CD4-positive, alpha-beta T cell (primary cell): ENCODE measurements around the gene SH3RF2. TPM values are rescaled to one million over a fixed set of nuclear protein-coding genes. Genes with fewer than 3 reads are reported as not detected.

Experiments used
- ATAC-seq: fragments of 200-7000 bp; cut with Tn5 transposase; one replicate; pipeline ENCODE4 v1.10.0; 2022; ENCODE audit warnings: mild to moderate bottlenecking; ENCODE audit not compliant: poor library complexity
- CTCF ChIA-PET: fragments of 350-600 bp; sonication (Branson Sonifier 250); formaldehyde crosslinking; loops from one replicate; lab custom pipeline; 2021; ENCODE audit warnings: antibody characterized with exemption, inconsistent platforms; lab: Charles Lee
- POLR2A ChIA-PET: fragments of 350-600 bp; sonication (Branson Sonifier 250); formaldehyde crosslinking; loops from one replicate; lab custom pipeline; 2021; ENCODE audit warnings: antibody characterized with exemption, inconsistent platforms; lab: Charles Lee
- DNase-seq, 14 experiments: peaks; one replicate each; pipeline ENCODE4 v3.0.0-alpha.2; 2013 to 2020; ENCODE audit warnings: mixed read lengths in 2 of 14
- H3K27ac ChIP-seq, 2 donors: one replicate each; pipeline versions ENCODE4 v1.5.1 to v1.7.0; 2013; ENCODE audit warnings: low read length in 2 of 2, low read depth in 1 of 2, mild to moderate bottlenecking in 1 of 2
- H3K27me3 ChIP-seq, 2 experiments: 1 replicate in 1 of 2; 2 replicates in 1 of 2; pipeline versions ENCODE4 v1.6.1 to v1.7.0; 2013; ENCODE audit warnings: low read length in 2 of 2, control low read depth in 1 of 2, mild to moderate bottlenecking in 1 of 2, moderate library complexity in 1 of 2; ENCODE audit not compliant: insufficient read depth in 2 of 2, control insufficient read depth in 1 of 2
- H3K36me3 ChIP-seq: one replicate; pipeline ENCODE4 v1.6.1; 2013; ENCODE audit warnings: low read length, control low read depth; ENCODE audit not compliant: insufficient read depth
- H3K4me1 ChIP-seq: one replicate; pipeline ENCODE4 v1.6.1; 2013; ENCODE audit warnings: low read length, control low read depth; ENCODE audit not compliant: insufficient read depth
- H3K4me3 ChIP-seq: one replicate; pipeline ENCODE4 v1.5.1; 2013; ENCODE audit warnings: mild to moderate bottlenecking, low read length, moderate library complexity
- H3K9me3 ChIP-seq, 2 experiments: 1 replicate in 1 of 2; 2 replicates in 1 of 2; pipeline versions ENCODE4 v1.6.1 to v1.7.0; 2013; ENCODE audit warnings: low read length in 2 of 2, mild to moderate bottlenecking in 2 of 2, control low read depth in 1 of 2, moderate library complexity in 1 of 2; ENCODE audit not compliant: control insufficient read depth in 1 of 2, insufficient read depth in 1 of 2
- H3K27ac Mint-ChIP-seq: one replicate; pipeline ENCODE4 v1.8.0; 2020; ENCODE audit warnings: mixed read lengths
- H3K27me3 Mint-ChIP-seq: one replicate; pipeline ENCODE4 v1.8.0; 2021; ENCODE audit warnings: mixed read lengths
- H3K36me3 Mint-ChIP-seq: one replicate; pipeline ENCODE4 v1.8.0; 2021; ENCODE audit warnings: low read depth, mixed read lengths
- H3K4me1 Mint-ChIP-seq: one replicate; pipeline ENCODE4 v1.8.0; 2021; ENCODE audit warnings: low read depth, mixed read lengths
- H3K4me3 Mint-ChIP-seq: one replicate; pipeline ENCODE4 v1.8.0; 2020; ENCODE audit warnings: mild to moderate bottlenecking, mixed read lengths
- H3K9me3 Mint-ChIP-seq: one replicate; pipeline ENCODE4 v1.8.0; 2020; ENCODE audit warnings: mixed read lengths
- CTCF ChIP-seq: fragments of 200-600 bp; IDR thresholded peaks from one replicate; pipeline ENCODE4 v1.8.0; 2022; ENCODE audit warnings: antibody characterized with exemption, mild to moderate bottlenecking
- intact Hi-C, 2 experiments: fragments of 100-400 bp; cut with DNase I in 1 of 2; cut with micrococcal nuclease in 1 of 2; formaldehyde crosslinking; loops; one replicate each; pipeline versions ENCODE4 v1.15.1 to v1.9.0; 2023 to 2025; cut with DNase I, micrococcal nuclease
- total RNA-seq, 174 experiments: library from RNA in 2 of 174; stranded (reverse) in 2 of 174; gene quantifications; one replicate each; pipeline ENCODE4 v1.2.3 and lab custom pipeline; 2021 to 2026

SH3RF2 gene
- total RNA-seq, 2 experiments from 2014 or later = 0.11 to 0.42 TPM

- Mint-ChIP-seq H3K27ac (no peak overlapping the region), H3K4me3 (no peak overlapping the region), H3K27me3 (no peaks in the 10 kb centered on the region), H3K9me3 (no peaks in the 10 kb centered on the region), H3K4me1 (no peaks in the 10 kb centered on the region), H3K36me3 (no peaks in the 10 kb centered on the region)
- Histone ChIP-seq H3K4me1 (no peaks in the 10 kb centered on the region), H3K36me3 (no peaks in the 10 kb centered on the region), H3K9me3 (no peaks in the 10 kb centered on the region), H3K27ac (no peak overlapping the region), H3K27me3 (no peaks in the 10 kb centered on the region), H3K4me3 (no peak overlapping the region)
- DNase-seq = no peak
- no peak for TF ChIP-seq CTCF
- intact Hi-C loops = no loop called here
- CTCF ChIA-PET = no interaction called here
- no peak for ATAC-seq
- POLR2A ChIA-PET = no interaction called here
These were observed 30.9 kb downstream of the SH3RF2 start for GRCh38 chr5:145967296-145967695.

- Mint-ChIP-seq H3K27ac (no peak overlapping the region), H3K9me3 (no peaks in the 10 kb centered on the region), H3K4me3 (no peak overlapping the region), H3K4me1 (no peaks in the 10 kb centered on the region), H3K27me3 (no peaks in the 10 kb centered on the region), H3K36me3 (no peaks in the 10 kb centered on the region)
- H3K36me3 ChIP-seq = no peaks in the 10 kb centered on the region
- H3K27me3 ChIP-seq = no peaks in the 10 kb centered on the region
- POLR2A ChIA-PET = no interaction called here
- H3K4me1 ChIP-seq = no peaks in the 10 kb centered on the region
- H3K9me3 ChIP-seq = no peaks in the 10 kb centered on the region
- no peak for ATAC-seq
- no peak overlapping the region for H3K27ac ChIP-seq
- DNase-seq = no peak
- no peak overlapping the region for H3K4me3 ChIP-seq
- intact Hi-C loops = no loop called here
- CTCF ChIA-PET = no interaction called here
- TF ChIP-seq CTCF = no peak
These were observed 32.8 kb downstream of the SH3RF2 start for GRCh38 chr5:145968970-145969713.

GRCh38 chr5:145969714-145970092 is 33.3 kb downstream of the SH3RF2 start:
- Histone ChIP-seq H3K4me3 (no peak overlapping the region), H3K9me3 (no peaks in the 10 kb centered on the region), H3K4me1 (no peaks in the 10 kb centered on the region), H3K27me3 (no peaks in the 10 kb centered on the region), H3K36me3 (no peaks in the 10 kb centered on the region), H3K27ac (no peak overlapping the region)
- no peak overlapping the region for H3K27ac Mint-ChIP-seq
- no peaks in the 10 kb centered on the region for H3K4me1 Mint-ChIP-seq
- intact Hi-C loops = no loop called here
- no peak overlapping the region for H3K4me3 Mint-ChIP-seq
- ChIA-PET CTCF (no interaction called here), POLR2A (no interaction called here)
- TF ChIP-seq CTCF = no peak
- H3K9me3 Mint-ChIP-seq = no peaks in the 10 kb centered on the region
- H3K36me3 Mint-ChIP-seq = no peaks in the 10 kb centered on the region
- DNase-seq (no peak), ATAC-seq (no peak)
- no peaks in the 10 kb centered on the region for H3K27me3 Mint-ChIP-seq
